HG03108 (cell line): Measurements from ENCODE around the gene KLF4.
A peak's percentile ranks its signal among the peaks of the same experiment; 100 is the strongest.

ENCODE experiments used
- ATAC-seq: cut with Tn5 transposase; IDR thresholded peaks from one replicate; pipeline ENCODE4 v1.9.1; 2021; ENCODE audit warnings: moderate library complexity; ENCODE audit not compliant: unreplicated experiment

KLF4 gene

GRCh38 chr9:107488375-107489143 lies 1.0 kb downstream of the KLF4 start:
- no peak for ATAC-seq

- ATAC-seq = no peak
Observed at GRCh38 chr9:107487521-107488374, 1.8 kb downstream of the KLF4 start.

GRCh38 chr9:107486674-107487520 lies 2.7 kb downstream of the KLF4 start:
- no peak for ATAC-seq

GRCh38 chr9:107485458-107486043 lies 4.0 kb downstream of the KLF4 start:
- no peak for ATAC-seq

- no peak for ATAC-seq
Observed at GRCh38 chr9:107484117-107484723, 5.3 kb downstream of the KLF4 start.

- no peak for ATAC-seq
Observed at GRCh38 chr9:107483666-107484065, 5.9 kb downstream of the KLF4 start.

GRCh38 chr9:107481035-107481434 lies 8.5 kb downstream of the KLF4 start:
- no peak for ATAC-seq

- no peak for ATAC-seq
Observed at GRCh38 chr9:107480386-107480789, 9.2 kb downstream of the KLF4 start.

GRCh38 chr9:107478805-107479204 lies 10.8 kb downstream of the KLF4 start:
- ATAC-seq = no peak

- ATAC-seq = no peak
Observed at GRCh38 chr9:107474124-107474523, 15.4 kb downstream of the KLF4 start.

GRCh38 chr9:107472581-107473340 lies 16.8 kb downstream of the KLF4 start:
- ATAC-seq = no peak

- no peak for ATAC-seq
Observed at GRCh38 chr9:107471552-107471951, 18.0 kb downstream of the KLF4 start.

GRCh38 chr9:107467416-107467815 lies 22.2 kb downstream of the KLF4 start:
- no peak for ATAC-seq

GRCh38 chr9:107466826-107467225 lies 22.7 kb downstream of the KLF4 start:
- ATAC-seq = no peak

- ATAC-seq = peak; percentile 80
Observed at GRCh38 chr9:107465467-107466451, 23.8 kb downstream of the KLF4 start.

GRCh38 chr9:107464516-107464915 lies 25.1 kb downstream of the KLF4 start:
- no peak for ATAC-seq

- ATAC-seq = no peak
Observed at GRCh38 chr9:107462691-107463090, 26.9 kb downstream of the KLF4 start.
